H1 (cell line): ENCODE measurements around the gene ASAP2. TPM values are rescaled to one million over a fixed set of nuclear protein-coding genes. Genes with fewer than 3 reads are reported as not detected.

Source experiments
- CTCF ChIA-PET: fragments of 300-600 bp; sonication (Branson Sonifier 250); formaldehyde crosslinking; loops from one replicate; lab custom pipeline; 2021; ENCODE audit not compliant: partially characterized antibody; lab: Charles Lee
- POLR2A ChIA-PET: fragments of 300-600 bp; sonication (Branson Sonifier 250); formaldehyde crosslinking; loops from one replicate; lab custom pipeline; 2021; ENCODE audit warnings: inconsistent platforms; ENCODE audit not compliant: partially characterized antibody; lab: Charles Lee
- DNase-seq, 2 experiments: peaks; one replicate each; pipeline versions ENCODE4 v3.0.0 to v3.0.0-alpha.2; 2010 to 2022; ENCODE audit warnings: low spot score in 2 of 2, low read depth in 1 of 2, mixed read lengths in 1 of 2
- FAIRE-seq: peaks from 2 replicates; lab custom pipeline; 2011; peaks lifted over from hg19 to GRCh38; lab: Jason Lieb, UNC
- H2AFZ ChIP-seq: 2 replicates; pipeline ENCODE4 v1.8.1; 2012; ENCODE audit warnings: low read length, inconsistent platforms
- H2AK5ac ChIP-seq: 2 replicates; pipeline ENCODE4 v1.6.1; 2013; ENCODE audit warnings: low read depth, low read length
- H2BK120ac ChIP-seq: replicated peaks from 2 replicates; pipeline ENCODE3; 2013; ENCODE audit warnings: low read depth, low read length, inconsistent platforms
- H2BK12ac ChIP-seq: 2 replicates; pipeline ENCODE4 v1.6.1; 2013; ENCODE audit warnings: low read depth, low read length
- H2BK15ac ChIP-seq: 2 replicates; pipeline ENCODE4 v1.6.1; 2013; ENCODE audit warnings: low read length
- H2BK20ac ChIP-seq: 2 replicates; pipeline ENCODE4 v1.6.1; 2013; ENCODE audit warnings: low read length
- H2BK5ac ChIP-seq: 2 replicates; pipeline ENCODE4 v1.6.1; 2013; ENCODE audit warnings: low read depth, low read length
- H3K14ac ChIP-seq: 2 replicates; pipeline ENCODE4 v1.6.1; 2013; ENCODE audit warnings: inconsistent platforms; ENCODE audit not compliant: insufficient read length
- H3K18ac ChIP-seq: 2 replicates; pipeline ENCODE4 v1.6.1; 2013; ENCODE audit warnings: low read length; ENCODE audit errors: extremely low read depth
- H3K23ac ChIP-seq: 2 replicates; pipeline ENCODE4 v1.6.1; 2013; ENCODE audit warnings: inconsistent platforms; ENCODE audit not compliant: insufficient read length
- H3K23me2 ChIP-seq: 2 replicates; pipeline ENCODE4 v1.6.1; 2013; ENCODE audit warnings: low read depth, low read length
- H3K27ac ChIP-seq: 2 replicates; pipeline ENCODE4 v1.6.1; 2011; ENCODE audit warnings: low read depth, low read length, inconsistent platforms
- H3K27me3 ChIP-seq, 4 experiments: replicated peaks in 1 of 4; 1 replicate in 1 of 4; 2 replicates in 3 of 4; pipeline versions ENCODE4 v1.6.1 to v1.8.1; 2011 to 2013; ENCODE audit warnings: low read length in 3 of 4, mild to moderate bottlenecking in 3 of 4, inconsistent platforms in 2 of 4, mixed read lengths in 2 of 4, moderate library complexity in 1 of 4; ENCODE audit not compliant: control insufficient read depth in 3 of 4, insufficient read depth in 3 of 4; ENCODE audit errors: extremely low read depth in 1 of 4
- H3K36me3 ChIP-seq, 4 experiments: 2 replicates each; pipeline versions ENCODE4 v1.6.1 to v1.8.1; 2011 to 2013; ENCODE audit warnings: mild to moderate bottlenecking in 4 of 4, low read length in 3 of 4, moderate library complexity in 2 of 4, control low read depth in 1 of 4, inconsistent platforms in 1 of 4; ENCODE audit not compliant: insufficient read depth in 4 of 4, control insufficient read depth in 2 of 4
- H3K4ac ChIP-seq: replicated peaks from 2 replicates; pipeline ENCODE3; 2013; ENCODE audit warnings: low read length, low read depth, mixed read lengths, inconsistent platforms; ENCODE audit not compliant: insufficient read length
- H3K4me1 ChIP-seq, 4 experiments: replicated peaks in 1 of 4; 1 replicate in 1 of 4; 2 replicates in 3 of 4; pipeline versions ENCODE4 v1.6.1 to v1.8.1; 2011 to 2013; ENCODE audit warnings: low read length in 3 of 4, inconsistent platforms in 2 of 4, mixed read lengths in 1 of 4; ENCODE audit not compliant: insufficient read depth in 4 of 4, control insufficient read depth in 3 of 4
- H3K4me2 ChIP-seq, 2 experiments: 2 replicates each; pipeline versions ENCODE4 v1.6.1 to v1.8.1; 2011 to 2013; ENCODE audit warnings: low read depth in 2 of 2, low read length in 2 of 2, control low read depth in 1 of 2, inconsistent platforms in 1 of 2, mild to moderate bottlenecking in 1 of 2; ENCODE audit not compliant: insufficient read depth in 1 of 2
- H3K4me3 ChIP-seq, 4 experiments: fragments of 200-600, 300-600 bp in 1 of 4; sonication (generic), shearing (Covaris generic), sonication (Bioruptor Twin) in 1 of 4; 2 replicates each; pipeline versions ENCODE4 v1.5.1 to v1.8.1; 2011 to 2016; ENCODE audit warnings: low read length in 4 of 4, low read depth in 3 of 4, control low read depth in 2 of 4, inconsistent platforms in 2 of 4, mild to moderate bottlenecking in 2 of 4, mixed read lengths in 1 of 4, moderate library complexity in 1 of 4; ENCODE audit not compliant: insufficient read depth in 2 of 4; ENCODE audit errors: extremely low read depth in 1 of 4
- H3K56ac ChIP-seq: replicated peaks from 2 replicates; pipeline ENCODE3; 2013; ENCODE audit warnings: low read depth, mild to moderate bottlenecking, mixed read lengths, low read length, inconsistent platforms; ENCODE audit not compliant: insufficient read length
- H3K79me1 ChIP-seq: 2 replicates; pipeline ENCODE4 v1.6.1; 2013; ENCODE audit warnings: low read depth, low read length, control low read depth
- H3K79me2 ChIP-seq, 2 experiments: 2 replicates each; pipeline versions ENCODE4 v1.6.1 to v1.8.1; 2012 to 2013; ENCODE audit warnings: low read length in 2 of 2, mild to moderate bottlenecking in 2 of 2, inconsistent platforms in 1 of 2; ENCODE audit not compliant: insufficient read depth in 2 of 2, control insufficient read depth in 1 of 2
- H3K9ac ChIP-seq, 4 experiments: replicated peaks in 1 of 4; 1 replicate in 1 of 4; 2 replicates in 3 of 4; pipeline versions ENCODE4 v1.6.1 to v1.8.1; 2011 to 2013; ENCODE audit warnings: low read depth in 3 of 4, low read length in 3 of 4, control low read depth in 2 of 4, mild to moderate bottlenecking in 2 of 4, moderate library complexity in 2 of 4, inconsistent platforms in 1 of 4; ENCODE audit errors: extremely low read depth in 1 of 4
- H3K9me3 ChIP-seq, 2 experiments: 2 replicates each; pipeline versions ENCODE4 v1.6.1 to v1.8.1; 2012 to 2013; ENCODE audit warnings: mild to moderate bottlenecking in 2 of 2, moderate library complexity in 2 of 2, control low read depth in 1 of 2, inconsistent platforms in 1 of 2, low read depth in 1 of 2, low read length in 1 of 2, mixed read lengths in 1 of 2; ENCODE audit not compliant: insufficient read depth in 2 of 2
- H4K20me1 ChIP-seq, 2 experiments: replicated peaks in 1 of 2; 2 replicates each; pipeline versions ENCODE3 to v1.8.1; 2011 to 2013; ENCODE audit warnings: inconsistent platforms in 2 of 2, low read length in 2 of 2, mild to moderate bottlenecking in 1 of 2; ENCODE audit not compliant: insufficient read depth in 2 of 2, control insufficient read depth in 1 of 2
- H4K5ac ChIP-seq: 2 replicates; pipeline ENCODE4 v1.6.1; 2013; ENCODE audit warnings: low read length, low read depth, mixed read lengths, inconsistent platforms; ENCODE audit not compliant: insufficient read length
- H4K8ac ChIP-seq: 2 replicates; pipeline ENCODE4 v1.8.0; 2013; ENCODE audit warnings: mild to moderate bottlenecking, moderate library complexity, low read length, inconsistent platforms; ENCODE audit not compliant: insufficient read depth; ENCODE audit errors: extremely low read depth
- H4K91ac ChIP-seq: replicated peaks from 2 replicates; pipeline ENCODE3; 2013; ENCODE audit warnings: low read length, mixed read lengths, inconsistent platforms; ENCODE audit not compliant: insufficient read length
- ASH2L ChIP-seq: fragments of 200-600, 300-600 bp; sonication (generic); IDR thresholded peaks from one replicate; pipeline ENCODE4 v1.7.1; 2017; ENCODE audit warnings: low read length
- BCL11A ChIP-seq, 2 experiments: IDR thresholded peaks; one replicate each; pipeline ENCODE4 v1.6.1; 2011; ENCODE audit warnings: low read depth in 2 of 2, low read length in 2 of 2, mild to moderate bottlenecking in 2 of 2
- CBX8 ChIP-seq: fragments of 300-800, 300-1000 bp; sonication (generic); IDR thresholded peaks from 2 replicates; pipeline ENCODE4 v1.7.1; 2016; ENCODE audit warnings: low read depth, low read length, borderline replicate concordance
- CREB1 ChIP-seq: IDR thresholded peaks from 2 replicates; pipeline ENCODE4 v1.6.1; 2012; ENCODE audit warnings: inconsistent platforms
- EZH2 ChIP-seq: fragments of 200-600 bp; sonication (generic); IDR thresholded peaks from 2 replicates; pipeline ENCODE4 v1.7.1; 2012; ENCODE audit warnings: low read depth, mild to moderate bottlenecking, moderate library complexity, low read length, inconsistent platforms; ENCODE audit not compliant: severe bottlenecking
- GTF2F1 ChIP-seq: IDR thresholded peaks from 2 replicates; pipeline ENCODE4 v1.6.1; 2012; ENCODE audit warnings: low read depth, low read length, improper control_type of control experiment, borderline replicate concordance
- HDAC2 ChIP-seq, 2 experiments: fragments of 300-600 bp in 1 of 2; sonication (generic) in 1 of 2; IDR thresholded peaks; 2 replicates each; pipeline ENCODE4 v1.6.1; 2011 to 2012; ENCODE audit warnings: low read depth in 2 of 2, low read length in 2 of 2, mild to moderate bottlenecking in 2 of 2, moderate library complexity in 2 of 2, borderline replicate concordance in 1 of 2, inconsistent platforms in 1 of 2
- RNF2 ChIP-seq: fragments of 200-900, 300-1000 bp; sonication (generic); IDR thresholded peaks from 2 replicates; pipeline ENCODE4 v1.7.1; 2016; ENCODE audit warnings: borderline replicate concordance, low read depth, mild to moderate bottlenecking, antibody characterized with exemption, low read length; ENCODE audit not compliant: poor library complexity, severe bottlenecking; ENCODE audit errors: missing control alignments
- SAP30 ChIP-seq: fragments of 300-600 bp; sonication (generic); IDR thresholded peaks from 2 replicates; pipeline ENCODE4 v1.7.1; 2012; ENCODE audit warnings: low read length, moderate library complexity, mild to moderate bottlenecking, inconsistent platforms; ENCODE audit not compliant: insufficient read depth, insufficient replicate concordance
- SIN3A ChIP-seq, 2 experiments: IDR thresholded peaks in 1 of 2; conservative IDR thresholded peaks in 1 of 2; 2 replicates each; pipeline ENCODE4 v1.6.1; 2011 to 2012; ENCODE audit warnings: low read length in 2 of 2, improper control_type of control experiment in 1 of 2, low read depth in 1 of 2, mild to moderate bottlenecking in 1 of 2
- SIX5 ChIP-seq: IDR thresholded peaks from 2 replicates; pipeline ENCODE4 v1.6.1; 2011; ENCODE audit warnings: mild to moderate bottlenecking, low read depth, low read length
- SP1 ChIP-seq: IDR thresholded peaks from 2 replicates; pipeline ENCODE4 v1.6.1; 2011; ENCODE audit warnings: low read depth, low read length
- SUZ12 ChIP-seq: fragments of 200-600 bp; sonication (generic); IDR thresholded peaks from 2 replicates; pipeline ENCODE4 v1.6.1; 2012; ENCODE audit warnings: mild to moderate bottlenecking, inconsistent platforms, low read length, moderate library complexity, mixed read lengths
- polyA plus RNA-seq, 7 experiments: library from polyadenylated mRNA; depleted of rRNA in 3 of 7; stranded (reverse) in 5 of 7; unstranded in 2 of 7; fragments of >200 nt in 5 of 7; fragments of 200-250 nt in 2 of 7; gene quantifications; 1 replicate in 5 of 7; 2 replicates in 1 of 7; 4 replicates in 1 of 7; pipeline versions ENCODE4 v1.2.1 to v1.2.3, GENCODE V29; 2011 to 2013; ENCODE audit warnings: missing spikeins in 2 of 7, mixed read lengths in 2 of 7
- total RNA-seq: library from RNA; stranded (reverse); fragmentation: NEBNext Ultra II Directional; extraction: Animal tissue kit (Norgen Biotek cat#: 25700); gene quantifications from 2 replicates; pipeline ENCODE4 v1.2.1, GENCODE V29; 2021

Gene ASAP2
- total and polyA plus RNA-seq, 2 of the 8 experiments (the other 6 are each of a cell fraction or from before 2014, with no cell fraction given) = 10.2 to 18.7 TPM

- FAIRE-seq = no peak
- no peaks in the 10 kb centered on the region for H3K9me3 ChIP-seq
- no peak for TF ChIP-seq SIX5
- no peak for TF ChIP-seq ASH2L
- TF ChIP-seq SIN3A (conservative IDR thresholded peaks at IDR 0.05 in 1 of 2, IDR thresholded peaks at IDR 0.05 in 1 of 2; ENCODE audit: low read depth in 1 of 2, low read length in 2 of 2) = no peak
- no peak for TF ChIP-seq SP1
- TF ChIP-seq BCL11A (IDR thresholded peaks at IDR 0.05; ENCODE audit: low read depth in 2 of 2, low read length in 2 of 2) = no peak
- no peak for TF ChIP-seq HDAC2 (IDR thresholded peaks at IDR 0.05; ENCODE audit: borderline replicate concordance in 1 of 2, low read depth in 2 of 2, low read length in 2 of 2)
- TF ChIP-seq GTF2F1 = no peak
- TF ChIP-seq CREB1 = no peak
- TF ChIP-seq SUZ12 = no peak
- TF ChIP-seq RNF2 = no peak
- no peak for TF ChIP-seq EZH2
- TF ChIP-seq CBX8 = no peak
- no peak for TF ChIP-seq SAP30
Measured at GRCh38 chr2:9194352-9194751, 12.3 kb upstream of the ASAP2 start.

More at GRCh38 chr2:9194352-9194751, 12.3 kb upstream of the ASAP2 start:
- Histone ChIP-seq H3K56ac (no peak overlapping the region), H3K27ac (no peak overlapping the region), H3K4ac (no peak overlapping the region), H3K18ac (no peak overlapping the region), H2BK5ac (no peak overlapping the region), H4K8ac (no peak overlapping the region), H3K27me3 (no peaks in the 10 kb centered on the region; a peak in 1 of 7 replicates), H2BK120ac (no peak overlapping the region), H2BK20ac (no peak overlapping the region), H3K4me1 (peaks cover 0 to 4% (median 0%) of the 10 kb centered on the region in 4 experiments; a peak in 1 of 7 replicates), H3K4me2 (no peak overlapping the region), H2BK12ac (no peak overlapping the region), H4K5ac (no peak overlapping the region), H3K36me3 (no peaks in the 10 kb centered on the region), H3K23me2 (no peaks in the 10 kb centered on the region), H3K4me3 (no peak overlapping the region), H3K79me2 (no peaks in the 10 kb centered on the region), H2AFZ (no peak overlapping the region), H3K23ac (no peak overlapping the region), H2AK5ac (no peak overlapping the region), H4K91ac (no peak overlapping the region), H3K14ac (no peak overlapping the region), H3K79me1 (no peaks in the 10 kb centered on the region), H4K20me1 (no peaks in the 10 kb centered on the region), H3K9ac (no peak overlapping the region), H2BK15ac (no peak overlapping the region)
- ChIA-PET CTCF (interaction anchor here (0.6 to 2.0 kb wide), 5 partner anchors 52 to 177 kb away, joined by 3 to 9 read pairs (median 4); no protein-coding TSS in a partner anchor), POLR2A (no interaction called here)
- no peak for DNase-seq
